ENCODE measurements around the gene TMPRSS3. TPM values are rescaled to one million over a fixed set of nuclear protein-coding genes. Genes with fewer than 3 reads are reported as not detected.

The TMPRSS3 gene
- total and polyA plus RNA-seq, 2 of the 13 experiments (the other 11 are each of a cell fraction or from before 2014, with no cell fraction given), result 2.8 to 16.9 TPM

GRCh38 chr21:42386034-42386591 lies 9.7 kb downstream of the TMPRSS3 start (continued):
- TF ChIP-seq ISL2 (CRISPR knock-in tag; IDR thresholded peaks at IDR 0.05) (peak; percentile 87), IRX3 (CRISPR knock-in tag; IDR thresholded peaks at IDR 0.05; ENCODE audit: borderline replicate concordance, low read depth) (no peak), ZNF10 (CRISPR knock-in tag; IDR thresholded peaks at IDR 0.05; ENCODE audit: borderline replicate concordance, low read depth) (no peak), KDM1A (CRISPR knock-in tag; IDR thresholded peaks at IDR 0.05) (peak; percentile 69; the same call in 1 of the 2 replicates), SRY (CRISPR knock-in tag; IDR thresholded peaks at IDR 0.05) (no peak), NFKB2 (CRISPR knock-in tag; IDR thresholded peaks at IDR 0.05; ENCODE audit: borderline replicate concordance) (no peak), CBX5 (CRISPR knock-in tag; IDR thresholded peaks at IDR 0.05; ENCODE audit: borderline replicate concordance) (peak; percentile 68; the same call in 1 of the 2 replicates), ZNF547 (CRISPR knock-in tag; IDR thresholded peaks at IDR 0.05) (no peak), ZFP36 (IDR thresholded peaks at IDR 0.05; ENCODE audit: borderline replicate concordance, low read depth, low read length, partially characterized antibody) (no peak), HIVEP1 (CRISPR knock-in tag; IDR thresholded peaks at IDR 0.05) (no peak), NFRKB (IDR thresholded peaks at IDR 0.05) (no peak), MED1 (CRISPR knock-in tag; IDR thresholded peaks at IDR 0.05) (peak; percentile 94), NFE2L2 (IDR thresholded peaks at IDR 0.05; ENCODE audit: low read length) (no peak), ZNF543 (CRISPR knock-in tag; IDR thresholded peaks at IDR 0.05) (0 out of 2 replicates have a peak, but pooled peaks have one; percentile 35), ZGPAT (CRISPR knock-in tag; IDR thresholded peaks at IDR 0.05) (peak; percentile 81), NFYB (CRISPR knock-in tag; IDR thresholded peaks at IDR 0.05) (no peak), ATF3 (CRISPR knock-in tag; IDR thresholded peaks at IDR 0.05) (peak; percentile 32; the same call in 1 of the 2 replicates), ZZZ3 (CRISPR knock-in tag; IDR thresholded peaks at IDR 0.05; ENCODE audit: borderline replicate concordance) (no peak)
- TF ChIP-seq, protein P1, sequence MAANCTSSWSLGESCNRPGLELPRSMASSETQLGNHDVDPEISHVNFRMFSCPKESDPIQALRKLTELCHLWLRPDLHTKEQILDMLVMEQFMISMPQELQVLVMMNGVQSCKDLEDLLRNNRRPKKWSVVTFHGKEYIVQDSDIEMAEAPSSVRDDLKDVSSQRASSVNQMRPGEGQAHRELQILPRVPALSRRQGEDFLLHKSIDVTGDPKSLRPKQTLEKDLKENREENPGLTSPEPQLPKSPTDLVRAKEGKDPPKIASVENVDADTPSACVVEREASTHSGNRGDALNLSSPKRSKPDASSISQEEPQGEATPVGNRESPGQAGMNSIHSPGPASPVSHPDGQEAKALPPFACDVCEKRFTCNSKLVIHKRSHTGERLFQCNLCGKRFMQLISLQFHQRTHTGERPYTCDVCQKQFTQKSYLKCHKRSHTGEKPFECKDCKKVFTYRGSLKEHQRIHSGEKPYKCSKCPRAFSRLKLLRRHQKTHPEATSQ (CRISPR knock-in tag; IDR thresholded peaks at IDR 0.05; ENCODE audit: borderline replicate concordance), result no peak
- TF ChIP-seq, protein P2, sequence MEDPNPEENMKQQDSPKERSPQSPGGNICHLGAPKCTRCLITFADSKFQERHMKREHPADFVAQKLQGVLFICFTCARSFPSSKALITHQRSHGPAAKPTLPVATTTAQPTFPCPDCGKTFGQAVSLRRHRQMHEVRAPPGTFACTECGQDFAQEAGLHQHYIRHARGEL (CRISPR knock-in tag; IDR thresholded peaks at IDR 0.05), result no peak
- TF ChIP-seq, protein P3, sequence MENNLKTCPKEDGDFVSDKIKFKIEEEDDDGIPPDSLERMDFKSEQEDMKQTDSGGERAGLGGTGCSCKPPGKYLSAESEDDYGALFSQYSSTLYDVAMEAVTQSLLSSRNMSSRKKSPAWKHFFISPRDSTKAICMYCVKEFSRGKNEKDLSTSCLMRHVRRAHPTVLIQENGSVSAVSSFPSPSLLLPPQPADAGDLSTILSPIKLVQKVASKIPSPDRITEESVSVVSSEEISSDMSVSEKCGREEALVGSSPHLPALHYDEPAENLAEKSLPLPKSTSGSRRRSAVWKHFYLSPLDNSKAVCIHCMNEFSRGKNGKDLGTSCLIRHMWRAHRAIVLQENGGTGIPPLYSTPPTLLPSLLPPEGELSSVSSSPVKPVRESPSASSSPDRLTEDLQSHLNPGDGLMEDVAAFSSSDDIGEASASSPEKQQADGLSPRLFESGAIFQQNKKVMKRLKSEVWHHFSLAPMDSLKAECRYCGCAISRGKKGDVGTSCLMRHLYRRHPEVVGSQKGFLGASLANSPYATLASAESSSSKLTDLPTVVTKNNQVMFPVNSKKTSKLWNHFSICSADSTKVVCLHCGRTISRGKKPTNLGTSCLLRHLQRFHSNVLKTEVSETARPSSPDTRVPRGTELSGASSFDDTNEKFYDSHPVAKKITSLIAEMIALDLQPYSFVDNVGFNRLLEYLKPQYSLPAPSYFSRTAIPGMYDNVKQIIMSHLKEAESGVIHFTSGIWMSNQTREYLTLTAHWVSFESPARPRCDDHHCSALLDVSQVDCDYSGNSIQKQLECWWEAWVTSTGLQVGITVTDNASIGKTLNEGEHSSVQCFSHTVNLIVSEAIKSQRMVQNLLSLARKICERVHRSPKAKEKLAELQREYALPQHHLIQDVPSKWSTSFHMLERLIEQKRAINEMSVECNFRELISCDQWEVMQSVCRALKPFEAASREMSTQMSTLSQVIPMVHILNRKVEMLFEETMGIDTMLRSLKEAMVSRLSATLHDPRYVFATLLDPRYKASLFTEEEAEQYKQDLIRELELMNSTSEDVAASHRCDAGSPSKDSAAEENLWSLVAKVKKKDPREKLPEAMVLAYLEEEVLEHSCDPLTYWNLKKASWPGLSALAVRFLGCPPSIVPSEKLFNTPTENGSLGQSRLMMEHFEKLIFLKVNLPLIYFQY (CRISPR knock-in tag; IDR thresholded peaks at IDR 0.05; ENCODE audit: borderline replicate concordance), result peak; percentile 24; the same call in 1 of the 2 replicates
- TF ChIP-seq, protein P4, sequence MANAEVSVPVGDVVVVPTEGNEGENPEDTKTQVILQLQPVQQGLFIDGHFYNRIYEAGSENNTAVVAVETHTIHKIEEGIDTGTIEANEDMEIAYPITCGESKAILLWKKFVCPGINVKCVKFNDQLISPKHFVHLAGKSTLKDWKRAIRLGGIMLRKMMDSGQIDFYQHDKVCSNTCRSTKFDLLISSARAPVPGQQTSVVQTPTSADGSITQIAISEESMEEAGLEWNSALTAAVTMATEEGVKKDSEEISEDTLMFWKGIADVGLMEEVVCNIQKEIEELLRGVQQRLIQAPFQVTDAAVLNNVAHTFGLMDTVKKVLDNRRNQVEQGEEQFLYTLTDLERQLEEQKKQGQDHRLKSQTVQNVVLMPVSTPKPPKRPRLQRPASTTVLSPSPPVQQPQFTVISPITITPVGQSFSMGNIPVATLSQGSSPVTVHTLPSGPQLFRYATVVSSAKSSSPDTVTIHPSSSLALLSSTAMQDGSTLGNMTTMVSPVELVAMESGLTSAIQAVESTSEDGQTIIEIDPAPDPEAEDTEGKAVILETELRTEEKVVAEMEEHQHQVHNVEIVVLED (CRISPR knock-in tag; IDR thresholded peaks at IDR 0.05; ENCODE audit: borderline replicate concordance), result no peak

All from HepG2 (cell line).